Stromal cell of bone marrow (primary cell): ENCODE measurements around the gene APMAP.

Experiments
- DNase-seq: peaks from one replicate; pipeline ENCODE4 v3.0.0-alpha.2; 2012; ENCODE audit warnings: low read depth

APMAP gene

DNA sequence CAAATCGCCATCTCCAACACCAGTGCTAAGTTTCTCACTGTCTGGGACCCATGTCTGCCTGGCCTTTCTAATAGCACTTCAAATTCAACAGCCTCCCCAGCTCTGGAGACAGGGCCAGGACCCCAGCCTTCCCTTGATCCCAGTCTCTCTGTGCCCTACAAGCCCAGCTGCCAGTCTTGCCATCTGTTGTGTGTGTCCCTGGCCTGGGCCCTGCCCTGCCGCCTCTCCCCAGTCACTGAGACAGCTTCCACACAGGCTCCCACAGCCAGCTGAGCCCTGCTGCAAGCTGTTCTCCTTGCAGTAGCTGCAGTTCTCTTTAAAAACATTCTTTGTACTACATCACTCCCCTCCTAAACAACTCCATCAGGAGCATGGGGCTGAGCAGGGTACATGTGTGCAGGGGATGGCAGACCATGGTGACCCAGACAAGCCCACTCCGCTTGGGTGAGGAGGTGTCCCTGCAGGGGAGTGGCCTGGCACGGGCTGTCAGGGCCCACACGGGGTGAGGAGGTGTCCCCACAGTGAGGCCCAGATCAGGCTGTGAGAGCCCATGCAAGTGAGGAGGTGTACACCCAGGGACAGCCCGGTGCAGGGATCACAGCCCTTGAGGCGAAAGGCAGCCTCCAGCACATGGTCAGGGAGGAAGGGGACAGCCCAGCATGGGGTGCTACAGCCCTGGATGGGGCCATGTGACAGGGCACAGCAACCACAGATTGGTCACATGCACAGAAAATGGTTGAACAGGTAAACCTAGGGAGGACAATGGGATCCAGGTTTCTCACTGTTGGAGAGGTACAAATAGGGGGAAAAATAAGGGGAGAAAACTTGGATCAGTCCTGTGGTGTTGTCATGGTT lies 27.3 kb downstream of the APMAP start:
- DNase-seq, result no peak

DNA sequence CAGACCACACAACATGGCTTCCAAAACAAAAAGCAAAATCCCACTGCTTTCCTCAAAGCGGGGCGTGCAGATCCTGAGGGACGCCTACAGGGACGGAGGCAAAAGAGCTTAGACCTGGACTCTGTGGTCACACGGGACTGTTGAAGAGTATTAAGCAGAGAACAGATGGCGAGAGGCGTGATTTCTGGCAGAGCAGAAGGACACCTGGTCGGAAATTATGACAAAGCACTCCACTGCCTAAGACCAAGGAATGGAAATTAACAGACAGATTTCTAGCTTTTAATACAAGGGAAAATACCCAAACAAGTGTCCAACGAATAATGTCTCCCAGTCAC lies 28.1 kb downstream of the APMAP start:
- no peak for DNase-seq

DNA sequence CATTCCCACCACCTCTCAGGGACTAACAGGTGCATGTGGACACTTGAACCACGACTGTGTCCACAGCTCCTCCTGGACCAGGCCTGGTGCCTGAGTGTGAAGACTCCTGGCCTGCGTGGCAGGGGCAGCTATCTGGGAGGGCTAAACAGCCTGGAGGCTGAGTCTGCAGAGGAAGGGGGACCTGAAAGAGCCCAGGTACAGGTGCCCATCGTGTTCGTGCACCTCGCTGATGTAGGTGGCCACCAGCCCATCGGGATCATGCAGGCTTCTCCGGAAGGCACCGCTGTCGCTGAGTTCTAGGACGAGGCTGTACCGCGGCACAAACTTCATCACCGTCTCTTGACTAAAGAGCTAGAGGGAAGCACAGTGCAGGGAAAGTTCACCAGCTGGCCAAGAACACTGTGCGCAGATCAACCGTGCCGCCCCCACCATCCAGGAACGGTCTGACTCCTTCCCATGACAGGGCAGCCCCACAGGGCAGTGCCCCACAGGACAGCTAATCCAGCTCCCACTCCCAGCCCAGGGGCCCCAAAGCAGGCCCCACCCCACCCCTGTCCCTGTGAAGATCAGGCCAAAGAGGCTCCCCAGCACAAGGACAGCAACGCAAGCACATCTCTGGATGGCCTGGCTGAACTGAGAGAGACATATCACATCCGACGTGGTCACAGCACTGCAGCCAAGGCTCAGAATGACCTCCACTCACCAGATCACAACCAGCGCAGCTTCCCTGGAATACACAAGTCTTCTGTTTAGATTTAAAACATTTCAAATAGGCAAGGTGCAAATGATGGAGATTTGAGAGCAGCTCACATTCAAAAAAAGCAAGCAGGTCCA lies 28.7 kb downstream of the APMAP start:
- DNase-seq, result no peak

DNA sequence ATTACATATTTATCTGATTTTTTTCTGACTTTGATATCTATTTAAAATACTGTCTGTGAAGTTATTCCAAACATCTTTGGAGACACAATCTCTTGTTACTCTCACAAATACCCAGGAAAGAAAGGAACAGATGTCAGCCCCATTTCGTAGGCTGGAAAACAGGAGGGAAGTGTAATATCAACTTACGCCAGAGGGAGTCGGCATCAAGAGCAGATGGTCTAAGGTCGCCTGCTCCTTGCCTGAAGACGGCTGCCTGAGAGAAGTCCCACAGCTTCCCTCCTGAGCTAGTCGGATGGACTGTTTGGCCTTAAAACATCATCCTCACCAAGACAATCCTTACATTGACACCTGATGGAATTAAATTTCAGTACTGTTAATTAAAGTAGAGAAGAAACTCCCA lies 30.0 kb downstream of the APMAP start:
- no peak for DNase-seq

DNA sequence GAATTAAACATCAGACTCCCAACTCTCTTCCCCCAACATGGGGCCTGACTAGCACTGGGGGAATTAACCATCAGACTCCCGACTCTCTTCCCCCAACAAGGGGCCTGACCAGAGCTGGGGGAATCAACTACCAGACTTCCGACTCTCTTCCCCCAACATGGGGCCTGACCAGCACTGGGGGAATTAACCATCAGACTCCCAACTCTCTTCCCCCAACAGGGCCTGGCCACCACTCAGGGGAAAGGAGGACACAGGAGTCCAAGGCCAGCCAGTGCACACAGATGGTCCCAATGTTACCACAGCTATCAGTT lies 30.4 kb downstream of the APMAP start:
- DNase-seq, result no peak

DNA sequence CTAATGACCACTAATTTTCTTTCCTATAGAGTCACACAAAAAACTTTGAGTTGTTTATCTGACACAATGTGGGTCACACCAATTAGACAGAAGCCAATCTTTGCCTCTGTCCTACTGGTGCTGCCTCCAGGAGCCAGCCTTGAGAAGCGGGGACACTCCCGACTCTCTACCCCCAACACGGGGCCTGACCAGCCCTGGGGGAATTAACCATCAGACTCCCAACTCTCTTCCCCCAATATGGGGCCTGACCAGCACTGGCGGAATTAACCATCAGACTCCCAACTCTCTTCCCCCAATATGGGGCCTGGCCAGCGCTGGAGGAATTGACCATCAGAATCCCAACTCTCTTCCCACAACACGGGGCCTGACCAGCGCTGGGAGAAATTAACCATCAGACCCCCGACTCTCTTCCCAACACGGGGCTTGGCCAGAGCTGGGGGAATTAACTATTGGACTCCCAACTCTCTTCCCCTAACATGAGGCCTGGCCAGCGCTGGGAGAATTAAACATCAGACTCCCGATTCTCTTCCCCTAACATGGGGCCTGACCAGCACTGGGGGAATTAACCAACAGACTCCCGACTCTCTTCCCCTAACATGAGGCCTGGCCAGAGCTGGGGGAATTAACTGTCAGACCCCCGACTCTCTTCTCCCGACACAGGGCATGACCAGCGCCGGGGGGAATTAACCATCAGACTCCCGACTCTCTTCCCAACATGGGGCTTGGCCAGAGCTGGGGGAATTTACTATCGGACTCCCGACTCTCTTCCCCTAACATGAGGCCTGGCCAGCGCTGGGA lies 31.0 kb downstream of the APMAP start:
- no peak for DNase-seq

DNA sequence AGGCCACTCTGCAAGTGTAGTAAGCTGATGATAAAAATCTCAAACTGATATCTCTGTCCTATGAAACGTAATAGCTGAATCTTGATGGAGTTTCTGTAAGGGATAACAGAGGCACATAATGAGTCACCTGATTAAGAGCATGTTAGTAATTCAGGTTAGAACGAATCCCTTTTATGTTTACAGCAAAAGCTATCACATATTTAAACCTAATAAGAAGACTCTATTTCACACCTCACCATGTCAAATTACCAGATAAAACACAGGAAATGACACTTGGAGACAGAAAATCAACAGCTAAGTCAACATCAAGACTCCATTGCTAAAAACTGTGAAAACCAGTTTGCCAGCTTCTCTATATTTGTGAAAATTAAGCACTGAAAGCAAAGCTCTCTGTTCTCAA lies 31.7 kb downstream of the APMAP start:
- no peak for DNase-seq

DNA sequence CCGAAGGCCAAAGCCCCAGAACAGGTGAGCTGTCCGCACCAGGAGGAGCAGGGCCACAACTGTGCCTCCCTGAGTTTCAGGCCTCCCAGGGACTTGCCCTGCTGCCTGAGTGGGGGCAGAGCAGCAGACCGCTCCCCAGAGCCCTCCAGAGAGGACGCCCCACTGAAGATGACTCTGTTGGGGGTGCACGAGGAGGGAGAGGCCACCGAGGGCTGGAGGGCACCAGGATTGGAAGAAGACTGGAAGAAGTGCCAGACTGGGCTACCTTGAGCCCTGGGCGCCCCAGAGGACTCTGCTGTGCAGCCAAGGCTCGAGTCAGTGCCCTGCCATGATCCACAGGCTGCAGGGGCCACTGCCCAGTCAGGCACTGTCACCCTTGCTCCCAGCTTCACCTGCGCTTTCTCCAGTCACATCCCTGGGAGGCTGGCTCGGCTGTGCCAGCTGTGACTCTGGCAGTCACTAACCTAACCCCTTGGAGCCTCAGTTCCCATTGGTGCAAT lies 32.2 kb downstream of the APMAP start:
- no peak for DNase-seq

DNA sequence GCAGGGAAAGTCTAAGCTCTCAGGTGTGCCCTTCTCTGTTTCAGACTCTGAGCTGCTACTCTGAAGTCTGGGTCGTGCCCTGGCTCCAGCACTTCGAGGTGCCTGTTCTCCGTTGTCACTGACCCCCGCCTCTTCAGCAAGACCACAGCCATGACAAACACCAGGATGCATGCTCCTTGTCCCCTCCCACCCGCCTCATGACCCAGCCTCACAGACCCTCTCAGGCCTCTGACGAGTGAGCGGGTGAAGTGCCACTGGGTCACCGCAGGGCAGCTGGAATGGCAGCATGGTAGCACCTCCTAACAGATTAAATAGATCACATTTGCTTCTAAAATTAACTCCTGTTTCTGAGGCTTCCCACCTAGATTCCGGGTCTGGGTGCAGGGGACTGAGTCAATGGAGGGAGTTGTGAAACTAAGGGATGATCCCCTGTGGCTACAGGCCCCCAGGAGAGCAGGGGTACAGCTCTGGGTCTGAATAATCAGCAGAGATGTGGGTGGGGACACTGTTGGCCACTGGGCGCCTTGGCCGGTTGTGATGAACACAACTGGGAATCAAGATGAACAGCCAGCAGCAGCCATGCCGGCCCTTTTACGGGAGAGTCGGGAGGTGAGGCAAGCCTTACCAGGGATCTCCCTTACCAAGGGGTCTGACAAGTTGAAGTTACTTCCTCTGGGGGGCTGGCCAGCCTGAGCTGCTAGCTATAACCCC lies 32.8 kb downstream of the APMAP start:
- no peak for DNase-seq

DNA sequence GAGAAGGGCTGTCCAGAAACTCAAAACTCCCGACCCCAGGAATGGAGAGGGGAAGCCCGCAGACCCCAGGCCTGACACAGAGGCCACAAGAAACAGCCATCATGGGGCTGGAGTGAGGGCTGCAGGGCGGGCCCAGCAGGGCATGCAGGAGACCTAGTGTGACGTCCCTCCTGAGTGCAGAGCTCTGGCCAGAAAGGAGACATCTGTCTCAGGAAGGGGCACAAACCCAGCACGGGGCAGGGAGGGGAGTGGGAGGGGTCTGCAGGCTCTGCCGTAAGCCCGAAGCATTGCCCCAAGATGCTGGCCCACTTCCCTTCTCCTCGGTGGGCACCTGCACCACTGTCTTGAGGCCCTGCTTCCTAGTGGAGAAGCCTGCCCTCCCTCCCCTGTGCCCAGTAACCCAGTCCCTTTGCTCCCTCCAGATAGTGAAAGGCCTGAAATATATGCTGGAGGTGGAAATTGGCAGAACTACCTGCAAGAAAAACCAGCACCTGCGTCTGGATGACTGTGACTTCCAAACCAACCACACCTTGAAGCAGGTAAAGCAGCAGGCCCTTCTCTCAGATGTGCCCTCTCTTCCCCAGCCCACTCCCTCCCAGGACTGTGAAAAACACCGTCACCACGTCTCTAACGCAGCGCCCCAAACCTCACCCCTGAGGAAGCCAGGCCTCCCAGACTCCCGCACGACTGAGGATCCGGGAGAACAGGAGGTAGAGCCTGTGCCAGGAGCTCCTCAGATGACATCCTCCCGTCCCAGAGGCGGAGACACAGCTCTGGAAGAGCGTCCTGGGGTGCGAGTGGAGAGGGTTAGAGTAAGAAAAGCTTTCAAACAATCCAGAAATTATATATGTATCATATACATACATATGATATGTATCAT lies 33.8 kb downstream of the APMAP start:
- DNase-seq, result no peak

DNA sequence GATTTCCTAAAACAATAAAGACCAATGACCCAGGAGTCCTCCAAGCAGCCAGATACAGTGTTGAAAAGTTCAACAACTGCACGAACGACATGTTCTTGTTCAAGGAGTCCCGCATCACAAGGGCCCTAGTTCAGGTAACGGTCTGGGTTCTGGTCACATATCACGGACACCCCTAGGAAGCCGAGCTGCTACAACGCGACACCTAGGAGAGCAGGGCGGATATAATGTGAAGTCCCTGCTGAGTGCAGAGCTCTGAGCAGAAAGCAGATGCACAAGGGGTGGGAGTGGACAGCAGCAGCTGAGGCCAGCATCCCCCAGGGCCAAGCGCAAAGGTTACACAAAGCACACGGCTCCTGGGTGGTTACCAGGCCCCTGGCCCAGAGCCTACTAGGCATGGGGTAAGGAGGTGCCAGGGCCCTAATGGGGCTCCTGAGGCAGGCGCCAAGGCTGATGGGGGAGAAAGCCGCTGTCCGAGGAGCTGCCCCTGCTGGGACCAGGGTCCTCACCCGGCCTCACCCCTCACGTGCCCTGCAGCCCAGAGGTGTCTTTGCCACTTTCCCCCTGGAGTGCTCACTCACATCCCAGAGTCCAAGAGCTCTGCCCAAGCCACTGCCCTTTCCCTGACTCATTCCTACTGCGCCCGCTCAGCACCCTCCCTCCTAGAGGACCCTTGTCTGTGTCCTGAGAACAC lies 35.1 kb downstream of the APMAP start:
- no peak for DNase-seq

DNA sequence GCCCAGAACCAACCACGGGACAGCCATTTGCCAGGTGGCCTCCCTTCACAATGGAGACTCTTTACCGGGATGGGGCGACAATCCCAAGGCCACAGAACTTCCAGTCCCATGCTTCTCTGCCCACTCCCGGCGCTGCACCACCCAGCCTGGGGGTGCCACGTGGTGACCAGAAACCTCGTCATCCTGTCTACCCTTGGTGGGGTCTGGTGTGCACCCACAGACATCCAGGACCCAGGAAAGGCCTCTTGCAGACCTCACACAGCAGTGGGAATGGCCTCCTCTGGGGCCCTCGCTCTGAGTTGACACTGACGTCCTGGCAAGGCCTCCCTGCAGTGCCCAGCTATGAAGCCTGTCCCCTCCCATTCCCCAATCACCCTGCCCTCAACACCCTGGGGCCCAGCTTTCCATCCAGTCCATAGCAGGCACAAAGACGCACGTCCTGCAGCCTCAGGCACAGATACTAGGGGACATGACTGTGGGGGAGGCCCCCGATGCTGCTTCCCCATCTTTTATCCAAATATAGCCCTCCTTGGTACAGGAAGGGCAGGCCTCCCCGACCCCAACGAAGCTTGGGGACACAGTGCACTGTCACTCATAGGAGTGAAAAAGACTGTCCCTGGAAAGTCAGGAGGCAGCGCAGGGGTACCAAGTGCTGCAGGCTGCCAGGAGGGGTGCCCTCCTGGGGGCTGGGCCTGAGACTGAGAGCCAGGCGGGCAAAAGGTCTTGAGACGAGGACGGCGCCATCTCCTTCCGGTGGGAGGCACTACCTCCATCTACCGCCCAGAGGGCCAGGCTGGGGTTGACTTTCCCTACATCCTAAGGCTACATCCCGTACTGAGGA lies 36.3 kb downstream of the APMAP start:
- DNase-seq, result no peak

DNA sequence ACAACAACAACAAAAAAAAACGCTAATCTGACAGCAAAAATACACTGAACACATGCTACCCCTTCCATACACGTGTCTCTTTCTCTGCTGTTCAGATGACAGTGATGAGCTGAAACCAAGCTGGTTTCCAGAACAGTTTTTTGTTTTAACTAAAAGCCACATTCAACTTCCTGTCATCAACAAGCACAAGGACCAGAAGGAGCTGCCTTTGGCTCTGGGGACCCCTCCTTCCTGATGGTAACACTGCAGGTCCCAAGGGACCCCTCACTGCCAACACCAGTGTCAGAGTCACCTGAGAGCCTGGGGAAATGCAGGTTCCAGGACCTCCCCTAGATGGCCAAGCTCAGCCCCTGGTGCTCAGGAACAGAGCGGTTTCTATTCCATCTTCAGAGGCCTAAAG lies 37.5 kb downstream of the APMAP start:
- no peak for DNase-seq

DNA sequence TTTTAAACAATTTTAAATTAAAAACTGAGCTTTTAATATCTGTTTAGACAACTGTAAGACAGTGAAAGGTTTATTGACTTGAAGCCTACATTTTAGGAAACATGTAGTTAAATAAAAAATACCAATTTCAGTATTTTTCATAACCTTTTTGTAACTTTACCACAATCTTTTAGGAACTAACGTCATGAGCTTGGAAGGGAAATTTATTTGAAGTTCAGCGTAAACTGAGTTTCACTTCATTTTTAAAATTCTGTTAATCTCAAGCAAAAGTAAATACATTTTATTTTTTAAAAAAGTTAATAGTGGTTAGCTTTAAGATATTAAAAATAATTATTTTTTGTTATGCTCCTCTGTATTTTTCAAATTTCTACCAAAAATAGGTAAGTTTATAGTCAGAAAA lies 38.0 kb downstream of the APMAP start:
- DNase-seq, result no peak

DNA sequence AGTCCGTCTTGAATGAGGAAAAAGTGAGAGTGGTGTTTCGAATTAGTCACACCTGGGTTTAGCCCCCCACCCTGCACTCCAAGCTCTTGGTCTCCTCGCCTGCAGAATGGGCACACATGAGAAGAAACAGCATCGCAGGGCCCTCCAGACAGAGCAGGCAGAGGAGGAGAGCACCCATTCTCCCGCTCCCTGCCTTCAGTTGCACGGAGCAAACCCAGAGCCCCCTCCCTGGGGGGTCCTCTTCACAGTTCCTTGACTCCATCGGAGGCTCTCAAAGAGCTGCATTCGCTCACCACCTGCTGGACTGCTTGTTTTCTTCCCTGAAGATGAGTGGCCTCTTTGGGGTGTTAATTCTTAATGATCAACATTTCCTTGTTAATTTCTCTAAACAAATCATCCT lies 38.4 kb downstream of the APMAP start:
- DNase-seq, result no peak

DNA sequence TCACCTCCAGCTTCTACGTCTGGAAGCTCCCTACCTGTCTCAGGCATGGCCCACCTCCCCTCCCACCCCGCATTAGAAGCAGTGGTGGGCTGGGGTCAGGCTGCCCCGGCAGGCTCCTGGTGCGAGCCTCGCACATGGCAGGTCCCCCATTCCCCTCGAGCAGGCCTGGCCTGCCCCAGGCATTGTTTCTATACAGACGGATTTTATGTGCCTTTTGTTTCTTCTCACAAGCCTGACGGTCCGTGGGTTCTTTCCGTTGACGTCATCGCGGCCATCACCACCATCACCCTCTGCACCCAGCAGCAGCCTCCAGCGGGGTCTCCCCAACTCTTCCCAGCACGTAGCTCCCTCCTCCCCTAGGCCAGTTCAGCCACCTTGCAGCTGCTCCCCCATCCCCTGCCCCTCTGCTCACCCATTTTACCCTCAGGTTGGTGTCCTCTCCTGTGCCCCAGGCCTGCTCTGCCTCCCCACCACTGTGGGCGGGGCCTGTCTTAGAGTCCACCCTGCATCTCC lies 38.9 kb downstream of the APMAP start:
- no peak for DNase-seq

DNA sequence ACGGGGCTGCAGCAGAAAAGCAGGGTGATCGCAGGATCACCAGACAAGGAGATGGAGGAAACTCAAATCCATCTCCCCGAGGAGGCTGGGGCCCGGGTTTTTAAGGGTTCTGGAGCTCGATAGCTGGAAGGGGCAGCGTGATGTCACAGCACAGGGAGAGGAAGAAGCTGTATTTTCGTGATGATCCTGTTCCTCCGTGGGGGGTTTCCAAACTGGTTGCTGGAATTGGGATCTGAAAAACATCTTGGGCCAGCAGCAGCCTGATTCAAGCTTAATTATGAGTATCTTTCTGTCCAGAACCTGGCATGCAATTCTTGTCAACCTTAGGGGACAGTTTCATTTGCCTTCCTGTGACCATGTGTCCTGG lies 39.4 kb downstream of the APMAP start:
- DNase-seq, result no peak

DNA sequence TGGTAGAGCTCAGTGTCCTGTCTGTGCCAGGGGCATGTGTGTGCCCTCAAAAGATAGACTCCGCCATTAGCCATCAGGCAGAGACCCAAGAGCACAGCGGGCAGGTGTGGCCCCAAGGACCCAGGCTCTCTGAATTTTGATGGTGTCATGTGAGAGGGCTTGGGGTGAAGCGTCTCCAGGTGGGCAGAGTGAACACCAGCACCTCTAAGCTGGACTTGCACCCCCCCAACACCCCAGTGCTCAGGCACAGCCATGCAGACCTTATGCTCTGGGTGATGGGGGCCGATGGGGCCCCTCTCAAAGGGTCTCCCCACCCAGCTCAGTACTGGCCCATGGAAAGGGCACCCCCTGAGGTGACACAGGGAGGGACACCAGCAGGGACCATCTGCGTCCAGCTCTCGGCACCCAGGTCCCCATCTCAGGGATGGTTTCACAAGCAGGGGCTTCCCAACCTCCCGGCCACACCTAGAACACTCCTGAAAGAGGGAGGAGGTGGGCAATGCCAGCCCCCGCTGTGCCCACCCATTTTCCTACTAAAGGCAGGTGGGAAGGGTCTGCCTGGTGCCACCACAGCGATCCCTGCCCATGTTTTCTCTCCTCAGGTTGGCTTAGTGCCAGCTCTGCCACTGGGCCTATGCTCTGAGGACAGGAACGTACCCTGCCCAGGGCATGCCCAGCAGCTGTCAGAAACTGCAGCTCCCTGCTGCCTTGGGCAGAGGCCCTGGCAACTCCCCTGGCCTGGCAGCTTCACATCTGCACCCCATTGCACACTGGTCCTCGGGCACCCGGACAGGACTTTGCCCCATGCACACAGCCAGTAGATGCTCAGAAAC lies 40.0 kb downstream of the APMAP start:
- DNase-seq, result no peak
